ENCODE results near the gene TPRG1.

- TF ChIP-seq CTCF (IDR thresholded peaks at IDR 0.05 in 2 of 3, conservative IDR thresholded peaks at IDR 0.05 in 1 of 3; ENCODE audit: insufficient read depth in 2 of 3, low read depth in 1 of 3, low read length in 3 of 3), result no peak
- TF ChIP-seq SP1 (CRISPR knock-in tag; IDR thresholded peaks at IDR 0.05), result no peak
- no peak for TF ChIP-seq SMARCB1 (IDR thresholded peaks at IDR 0.05; ENCODE audit: insufficient read length, low read depth)
- TF ChIP-seq TAF1 (IDR thresholded peaks at IDR 0.05; ENCODE audit: control insufficient read depth, extremely low read depth, insufficient read depth, low read length, severe bottlenecking), result no peak
- no peak for TF ChIP-seq SREBF2 (CRISPR knock-in tag; IDR thresholded peaks at IDR 0.05)
- no peak for TF ChIP-seq POLR2AphosphoS5 (IDR thresholded peaks at IDR 0.05; ENCODE audit: control insufficient read depth, insufficient read depth, low read depth, low read length)
Measured at GRCh38 chr3:189282189-189282588, 110.4 kb downstream of the TPRG1 start.

Data from K562 (cell line).